Suppressor macrophage treated with lipopolysaccharide for 1 hour (primary cell): ENCODE results near the gene RBMS3.
"Not testable (repeated sequence)": the region's sequence is repeated elsewhere in the genome, so short reads cannot be mapped to it uniquely, and the experiment has no call there.

Experiments
- DNase-seq, 3 donors: peaks; one replicate each; pipeline ENCODE4 v3.0.0-alpha.2; 2020 to 2022

Gene RBMS3

GRCh38 chr3:29313981-29314726 lies 33.3 kb downstream of the RBMS3 start:
- DNase-seq, result no peak

GRCh38 chr3:29314727-29315088 lies 33.8 kb downstream of the RBMS3 start:
- DNase-seq, result peak in 2 of 3 donors; percentile 1 to 14

- no peak for DNase-seq
Measured at GRCh38 chr3:29317659-29318173, 36.8 kb downstream of the RBMS3 start.

GRCh38 chr3:29318251-29318650 lies 37.4 kb downstream of the RBMS3 start:
- DNase-seq, result no peak

GRCh38 chr3:29319262-29319661 lies 38.4 kb downstream of the RBMS3 start:
- peak in 1 of 3 donors; percentile 7 for DNase-seq

- no peak for DNase-seq
Measured at GRCh38 chr3:29319798-29320197, 38.9 kb downstream of the RBMS3 start.

- DNase-seq, result no peak
Measured at GRCh38 chr3:29322586-29322985, 41.7 kb downstream of the RBMS3 start.

- DNase-seq, result peak; percentile 67 to 78 (median 73)
Measured at GRCh38 chr3:29324180-29324651, 43.3 kb downstream of the RBMS3 start.

- not testable (repeated sequence) for DNase-seq
Measured at GRCh38 chr3:29326540-29326939, 45.7 kb downstream of the RBMS3 start.

- no peak for DNase-seq
Measured at GRCh38 chr3:29329986-29330890, 49.4 kb downstream of the RBMS3 start.

- DNase-seq, result no peak
Measured at GRCh38 chr3:29331035-29331434, 50.2 kb downstream of the RBMS3 start.

- DNase-seq, result no peak
Measured at GRCh38 chr3:29331456-29332194, 50.8 kb downstream of the RBMS3 start.

GRCh38 chr3:29332195-29332637 lies 51.3 kb downstream of the RBMS3 start:
- no peak for DNase-seq

GRCh38 chr3:29333576-29333975 lies 52.7 kb downstream of the RBMS3 start:
- no peak for DNase-seq

GRCh38 chr3:29334706-29335105 lies 53.8 kb downstream of the RBMS3 start:
- no peak for DNase-seq

- peak; percentile 60 to 66 (median 63) for DNase-seq
Measured at GRCh38 chr3:29335438-29335837, 54.6 kb downstream of the RBMS3 start.

- no peak for DNase-seq
Measured at GRCh38 chr3:29335943-29336342, 55.1 kb downstream of the RBMS3 start.

GRCh38 chr3:29337565-29337964 lies 56.7 kb downstream of the RBMS3 start:
- DNase-seq, result no peak

- DNase-seq, result no peak
Measured at GRCh38 chr3:29338377-29338776, 57.5 kb downstream of the RBMS3 start.

GRCh38 chr3:29339016-29339833 lies 58.4 kb downstream of the RBMS3 start:
- DNase-seq, result no peak

- DNase-seq, result no peak
Measured at GRCh38 chr3:29344154-29344553, 63.3 kb downstream of the RBMS3 start.

GRCh38 chr3:29344935-29345334 lies 64.1 kb downstream of the RBMS3 start:
- no peak for DNase-seq
